Activated CD8-positive, alpha-beta memory T cell treated with anti-CD3 and anti-CD28 coated beads, Interleukin-2, amount 10 ng/mL, durations not matched to agents 7 days and 5 days (primary cell): ENCODE results near the gene MAPK7. TPM values are rescaled to one million over a fixed set of nuclear protein-coding genes. Genes with fewer than 3 reads are reported as not detected.
A peak's percentile ranks its signal among the peaks of the same experiment; 100 is the strongest.
"Not testable (repeated sequence)": the region's sequence is repeated elsewhere in the genome, so short reads cannot be mapped to it uniquely, and the experiment has no call there.

ENCODE experiments used
- ATAC-seq: fragments of 150-1000 bp; cut with Tn5 transposase; one replicate; pipeline ENCODE4 v1.10.0; 2021; ENCODE audit warnings: moderate library complexity
- CTCF ChIA-PET: fragments of 350-600 bp; sonication (Branson Sonifier 250); formaldehyde crosslinking; loops from one replicate; lab custom pipeline; 2021; ENCODE audit warnings: antibody characterized with exemption; lab: Charles Lee
- DNase-seq: peaks from one replicate; pipeline ENCODE4 v3.0.0-alpha.2; 2020
- H3K27ac Mint-ChIP-seq: one replicate; pipeline ENCODE4 v1.8.0; 2021; ENCODE audit warnings: mild to moderate bottlenecking, mixed read lengths
- H3K27me3 Mint-ChIP-seq: one replicate; pipeline ENCODE4 v1.8.0; 2021; ENCODE audit warnings: mixed read lengths
- H3K36me3 Mint-ChIP-seq: one replicate; pipeline ENCODE4 v1.8.0; 2021; ENCODE audit warnings: mild to moderate bottlenecking, mixed read lengths
- H3K4me1 Mint-ChIP-seq: one replicate; pipeline ENCODE4 v1.8.0; 2021; ENCODE audit warnings: mixed read lengths
- H3K4me3 Mint-ChIP-seq: one replicate; pipeline ENCODE4 v1.8.0; 2021; ENCODE audit warnings: mild to moderate bottlenecking, moderate library complexity, mixed read lengths
- H3K9me3 Mint-ChIP-seq: one replicate; pipeline ENCODE4 v1.8.0; 2022; ENCODE audit warnings: low read depth, mixed read lengths
- total RNA-seq, 2 experiments: library from RNA; stranded (reverse); gene quantifications; one replicate each; pipeline ENCODE4 v1.2.3, GENCODE V29; 2021

Gene MAPK7
- total RNA-seq, 2 experiments from 2014 or later = 16.9 to 27.8 TPM

DNA sequence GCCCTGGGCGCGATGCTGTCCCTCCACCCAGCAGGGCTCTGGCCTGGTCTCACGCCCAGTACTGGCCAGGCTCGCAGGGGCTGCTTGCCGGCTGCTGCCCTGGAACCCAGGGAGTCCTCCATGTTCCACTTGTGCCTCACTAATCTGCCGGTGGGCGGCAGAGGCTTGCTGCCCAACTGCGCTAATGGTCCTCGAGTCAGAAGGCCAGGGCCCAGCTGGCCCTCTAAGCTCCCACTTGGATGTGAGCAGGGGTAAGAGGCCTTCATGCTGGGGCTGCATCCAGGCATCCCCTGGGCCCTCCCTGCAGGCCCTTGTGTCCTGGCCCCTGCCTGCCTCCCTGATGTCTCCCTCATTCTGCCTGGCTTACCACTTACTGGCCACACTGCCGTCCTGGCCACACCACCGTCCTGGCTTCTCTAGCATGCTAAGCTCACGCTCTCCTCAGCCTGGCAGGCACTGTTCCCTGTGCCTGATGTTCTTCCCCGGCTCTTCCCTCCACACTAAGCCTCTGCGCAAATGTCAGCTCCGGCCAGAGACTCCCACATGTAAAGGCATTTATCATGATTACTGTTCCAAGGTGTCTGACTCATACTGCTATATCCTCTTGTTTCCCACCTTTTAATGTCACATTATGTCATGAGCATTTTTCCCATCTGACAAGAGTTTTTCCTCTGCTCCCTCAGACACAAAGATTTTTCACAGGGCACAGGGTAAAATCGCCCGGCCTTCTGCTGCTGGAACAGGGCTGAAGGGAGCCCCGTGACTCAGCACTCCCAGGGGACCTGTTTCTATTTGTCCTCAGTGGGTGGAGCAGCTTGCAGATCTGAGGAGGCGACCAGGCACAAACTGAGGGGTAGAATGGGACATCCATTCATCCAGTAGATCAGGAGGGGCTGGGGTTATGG, 31.7 kb upstream of the MAPK7 start:
- ATAC-seq (no peak), DNase-seq (no peak)
- Mint-ChIP-seq H3K4me3 (no peak overlapping the region), H3K4me1 (no peaks in the 10 kb centered on the region), H3K9me3 (no peaks in the 10 kb centered on the region), H3K27me3 (peaks cover 9% of the 10 kb centered on the region), H3K27ac (no peak overlapping the region), H3K36me3 (no peaks in the 10 kb centered on the region)
- CTCF ChIA-PET = no interaction called here

DNA sequence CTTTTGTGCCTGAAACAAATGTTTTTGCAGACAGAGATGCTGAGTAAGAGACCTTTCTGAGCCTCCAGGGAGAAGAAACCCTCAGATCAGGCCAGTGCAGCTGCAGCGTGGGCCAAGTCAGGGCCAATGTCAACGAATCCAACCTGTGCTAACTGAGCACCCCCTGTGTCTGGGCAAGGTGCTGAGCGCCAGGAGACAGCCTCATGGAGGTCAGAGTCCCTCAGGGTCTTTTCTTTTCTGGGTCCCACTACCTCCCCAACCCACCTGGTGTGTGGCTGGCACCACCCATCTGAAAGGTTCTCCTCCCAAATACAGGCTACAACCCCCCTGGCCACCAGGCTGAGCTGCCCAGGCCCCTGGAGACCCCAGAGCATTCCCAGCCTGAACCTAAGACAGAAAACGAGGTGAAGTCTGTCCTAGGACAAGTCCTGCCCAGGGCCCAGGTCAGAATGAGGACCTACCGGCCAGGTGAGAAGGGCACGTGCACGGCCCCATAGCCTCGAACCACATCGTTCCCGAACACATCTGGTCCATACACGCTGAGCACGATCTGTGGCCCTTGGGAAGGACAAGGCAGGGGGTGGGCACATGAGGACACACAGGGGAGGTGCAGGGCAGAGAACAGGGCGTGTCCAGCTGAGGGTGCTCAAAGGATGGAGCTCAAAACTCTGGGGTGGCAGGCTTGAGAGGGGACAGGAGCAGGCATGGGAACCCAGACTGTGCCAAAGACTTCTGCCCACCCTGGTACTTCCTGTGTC, 30.8 kb upstream of the MAPK7 start:
- no peak for ATAC-seq
- H3K9me3 Mint-ChIP-seq = no peaks in the 10 kb centered on the region

DNA sequence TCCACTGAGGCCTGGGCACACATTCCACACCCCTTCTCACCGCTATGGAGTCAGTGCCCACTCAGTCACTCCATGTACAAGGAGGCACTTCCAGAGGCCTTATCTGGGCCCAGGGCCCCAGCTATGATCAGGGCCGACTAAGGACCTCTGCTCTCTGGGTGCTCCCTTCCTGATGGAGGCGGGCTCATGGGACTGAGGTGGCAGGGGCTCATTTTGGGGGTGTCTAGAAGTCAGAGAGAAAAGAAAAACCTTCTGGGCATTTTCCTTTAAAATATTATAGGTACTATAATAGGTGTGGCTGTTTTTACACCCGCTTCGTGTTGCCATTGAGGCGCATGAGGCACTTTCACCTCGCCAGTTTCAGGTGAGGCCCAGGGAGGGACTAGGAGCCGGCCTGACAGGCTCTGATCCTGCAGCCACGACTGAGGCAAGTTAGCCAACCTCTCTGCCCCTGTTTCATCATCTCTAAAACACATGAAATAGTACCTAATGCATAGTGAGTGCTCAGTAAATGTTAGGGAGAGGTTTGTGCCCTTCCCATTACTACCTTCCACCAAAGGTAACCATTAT, 30.1 kb upstream of the MAPK7 start:
- no peaks in the 10 kb centered on the region for H3K9me3 Mint-ChIP-seq
- no peak overlapping the region for H3K4me3 Mint-ChIP-seq
- no peaks in the 10 kb centered on the region for H3K4me1 Mint-ChIP-seq
- ATAC-seq = no peak
- H3K27ac Mint-ChIP-seq = no peak overlapping the region
- no peaks in the 10 kb centered on the region for H3K36me3 Mint-ChIP-seq
- no peak for DNase-seq
- CTCF ChIA-PET = no interaction called here
- H3K27me3 Mint-ChIP-seq = peaks cover 11% of the 10 kb centered on the region

More for the DNA sequence above, 30.8 kb upstream of the MAPK7 start:
- H3K36me3 Mint-ChIP-seq = no peaks in the 10 kb centered on the region
- no peak for DNase-seq
- no peak overlapping the region for H3K27ac Mint-ChIP-seq
- H3K4me3 Mint-ChIP-seq = no peak overlapping the region
- H3K4me1 Mint-ChIP-seq = no peaks in the 10 kb centered on the region
- H3K27me3 Mint-ChIP-seq = peaks cover 11% of the 10 kb centered on the region
- CTCF ChIA-PET = no interaction called here

DNA sequence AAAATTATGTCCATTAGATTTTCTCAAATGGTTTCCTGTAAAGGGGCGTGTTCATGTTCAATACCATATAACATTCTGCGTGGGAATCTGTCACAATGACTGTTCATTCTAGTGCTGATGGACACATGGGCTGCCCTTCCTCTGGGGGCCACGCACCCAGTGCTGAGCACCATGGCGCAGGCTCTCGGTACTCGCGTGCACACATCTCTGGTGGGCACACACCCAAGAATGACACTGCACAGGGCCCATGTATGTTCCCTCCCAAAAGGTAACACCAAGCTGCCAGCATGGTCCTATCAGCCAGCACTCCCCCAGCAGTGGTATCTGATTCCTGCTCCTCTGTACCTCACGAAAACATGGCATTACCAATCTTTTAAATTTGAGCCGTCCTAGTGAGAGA, 29.5 kb upstream of the MAPK7 start:
- Mint-ChIP-seq H3K36me3 (no peaks in the 10 kb centered on the region), H3K9me3 (no peaks in the 10 kb centered on the region), H3K27ac (no peak overlapping the region), H3K4me1 (no peaks in the 10 kb centered on the region), H3K27me3 (peaks cover 11% of the 10 kb centered on the region), H3K4me3 (no peak overlapping the region)
- ATAC-seq (no peak), DNase-seq (no peak)
- CTCF ChIA-PET = no interaction called here

DNA sequence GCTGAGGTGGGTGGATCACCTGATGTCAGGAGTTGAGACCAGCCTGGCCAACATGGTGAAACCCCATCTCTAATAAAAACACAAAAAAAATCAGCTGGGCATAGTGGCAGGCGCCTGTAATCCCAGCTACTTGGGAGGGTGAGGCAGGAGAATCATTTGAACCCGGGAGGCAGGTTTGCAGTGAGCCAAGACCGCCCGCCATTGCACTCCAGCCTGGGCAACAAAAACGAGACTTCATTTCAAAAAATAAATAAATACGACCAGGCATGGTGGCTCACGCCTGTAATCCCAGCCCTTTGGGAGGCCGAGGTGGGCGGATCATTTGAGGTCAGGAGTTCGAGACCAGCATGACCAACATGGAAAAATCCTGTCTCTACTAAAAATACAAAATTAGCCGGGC, 24.9 kb upstream of the MAPK7 start:
- not testable (repeated sequence) for H3K4me3 Mint-ChIP-seq, DNase-seq, H3K36me3 Mint-ChIP-seq, H3K27ac Mint-ChIP-seq, H3K9me3 Mint-ChIP-seq, ATAC-seq, H3K4me1 Mint-ChIP-seq
- H3K27me3 Mint-ChIP-seq = peaks cover 17% of the 10 kb centered on the region
- CTCF ChIA-PET = interaction anchor here (1.3 to 1.4 kb wide), 2 partner anchors 9 to 94 kb away, joined by 3 read pairs; no protein-coding TSS in a partner anchor

DNA sequence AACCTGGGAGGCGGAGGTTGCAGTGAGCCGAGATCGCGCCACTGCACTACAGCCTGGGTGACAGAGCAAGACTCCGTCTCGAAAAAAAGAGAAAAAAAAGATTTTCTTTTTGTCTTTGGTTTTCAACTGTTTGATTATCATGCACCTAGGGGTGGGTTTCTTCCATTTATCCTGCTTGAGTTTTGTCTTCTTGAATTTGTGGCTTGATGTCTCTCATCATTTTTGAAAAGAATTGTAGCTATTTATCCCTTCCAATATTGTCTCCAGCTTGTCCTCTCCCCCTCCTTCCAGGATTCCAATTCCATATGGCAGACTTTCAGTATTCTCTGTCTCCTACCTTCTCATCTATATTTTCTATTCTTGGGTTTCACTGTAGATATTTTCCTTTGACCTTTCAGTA, 23.6 kb upstream of the MAPK7 start:
- no peak for DNase-seq
- no peaks in the 10 kb centered on the region for H3K4me1 Mint-ChIP-seq
- ATAC-seq = no peak
- CTCF ChIA-PET = interaction anchor here (1.3 to 1.5 kb wide), 3 partner anchors 8 to 92 kb away, joined by 3 to 6 read pairs (median 3); partner anchors contain the start of gene B9D1
- H3K9me3 Mint-ChIP-seq = no peaks in the 10 kb centered on the region
- peaks cover 17% of the 10 kb centered on the region for H3K27me3 Mint-ChIP-seq
- no peaks in the 10 kb centered on the region for H3K36me3 Mint-ChIP-seq
- no peak overlapping the region for H3K27ac Mint-ChIP-seq
- no peak overlapping the region for H3K4me3 Mint-ChIP-seq

DNA sequence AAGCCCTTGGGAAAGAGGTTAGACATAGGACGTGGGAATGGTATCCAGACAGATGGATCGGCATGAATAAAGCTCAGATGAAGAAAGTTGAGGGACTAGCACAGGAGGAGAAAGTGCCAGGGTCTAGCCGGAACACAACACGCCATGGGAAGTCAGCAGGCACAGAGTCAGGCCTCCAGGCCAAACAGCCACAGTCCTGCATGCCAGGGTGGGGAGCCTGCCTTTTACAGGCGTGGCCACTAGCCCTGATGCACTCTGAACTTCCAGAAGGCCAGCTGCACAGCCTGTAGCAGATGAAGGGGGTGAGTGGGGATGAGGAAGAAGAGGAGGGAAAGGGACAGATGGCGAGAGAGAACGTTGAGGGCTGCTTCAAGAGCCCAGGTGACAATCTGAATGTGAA, 20.9 kb upstream of the MAPK7 start:
- no peak overlapping the region for H3K27ac Mint-ChIP-seq
- H3K4me1 Mint-ChIP-seq = peaks cover 5% of the 10 kb centered on the region
- DNase-seq (no peak), ATAC-seq (no peak)
- no peak overlapping the region for H3K4me3 Mint-ChIP-seq
- CTCF ChIA-PET = no interaction called here
- no peaks in the 10 kb centered on the region for H3K36me3 Mint-ChIP-seq
- peaks cover 6% of the 10 kb centered on the region for H3K27me3 Mint-ChIP-seq
- H3K9me3 Mint-ChIP-seq = no peaks in the 10 kb centered on the region

DNA sequence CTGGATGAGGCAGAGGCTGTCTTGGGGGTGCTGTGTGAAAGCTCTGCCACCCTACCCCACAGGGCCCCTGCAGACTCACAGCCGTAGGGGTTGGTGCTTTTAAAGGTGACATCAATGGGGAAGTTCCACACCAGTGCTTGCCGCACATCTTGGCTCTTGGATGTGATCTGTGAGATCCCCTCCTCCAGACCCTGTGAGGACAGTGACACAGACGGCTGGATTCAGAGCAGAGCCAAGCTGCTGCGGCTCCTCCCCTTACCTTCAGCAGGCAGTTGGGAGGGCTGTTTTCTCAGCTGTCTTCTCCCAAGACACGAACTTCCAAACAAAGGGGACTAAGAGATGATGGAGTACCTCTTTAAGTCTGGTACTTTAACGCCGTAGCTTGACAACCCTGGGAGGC, 20.5 kb upstream of the MAPK7 start:
- Mint-ChIP-seq H3K9me3 (no peaks in the 10 kb centered on the region), H3K36me3 (no peaks in the 10 kb centered on the region), H3K4me1 (peaks cover 5% of the 10 kb centered on the region), H3K27ac (no peak overlapping the region), H3K27me3 (peaks cover 6% of the 10 kb centered on the region), H3K4me3 (no peak overlapping the region)
- CTCF ChIA-PET = interaction anchor here (1.2 to 8.9 kb wide), 2 partner anchors 12 to 90 kb away, joined by 3 to 114 read pairs; no protein-coding TSS in a partner anchor
- ATAC-seq = no peak
- DNase-seq = no peak

DNA sequence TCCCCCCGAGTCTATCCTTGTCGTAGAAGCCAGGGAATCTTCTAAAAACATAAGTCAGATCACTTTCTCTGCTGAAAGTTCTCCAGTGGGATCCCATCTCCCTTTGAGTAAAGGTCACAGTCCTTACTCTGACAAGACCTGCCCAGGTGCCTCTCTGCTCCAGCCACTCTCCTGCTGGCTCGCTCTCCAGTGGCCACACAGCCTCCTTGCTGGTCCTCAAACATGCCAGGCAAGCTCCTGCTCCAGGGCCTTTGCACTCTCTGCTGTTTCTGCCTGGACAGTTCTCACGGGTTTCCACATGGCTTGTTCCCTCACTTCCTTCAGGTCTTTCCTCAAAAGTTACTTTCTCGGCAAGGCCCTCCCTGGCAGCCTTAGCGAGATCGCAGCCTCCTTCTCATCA, 19.1 kb upstream of the MAPK7 start:
- H3K4me3 Mint-ChIP-seq = no peak overlapping the region
- no peak overlapping the region for H3K27ac Mint-ChIP-seq
- H3K4me1 Mint-ChIP-seq = peaks cover 10% of the 10 kb centered on the region
- no peaks in the 10 kb centered on the region for H3K36me3 Mint-ChIP-seq
- CTCF ChIA-PET = interaction anchor here (8.9 kb wide), 1 partner anchor 88 kb away, joined by 114 read pairs; no protein-coding TSS in a partner anchor
- ATAC-seq = no peak
- DNase-seq = no peak
- H3K9me3 Mint-ChIP-seq = no peaks in the 10 kb centered on the region
- H3K27me3 Mint-ChIP-seq = peaks cover 7% of the 10 kb centered on the region

DNA sequence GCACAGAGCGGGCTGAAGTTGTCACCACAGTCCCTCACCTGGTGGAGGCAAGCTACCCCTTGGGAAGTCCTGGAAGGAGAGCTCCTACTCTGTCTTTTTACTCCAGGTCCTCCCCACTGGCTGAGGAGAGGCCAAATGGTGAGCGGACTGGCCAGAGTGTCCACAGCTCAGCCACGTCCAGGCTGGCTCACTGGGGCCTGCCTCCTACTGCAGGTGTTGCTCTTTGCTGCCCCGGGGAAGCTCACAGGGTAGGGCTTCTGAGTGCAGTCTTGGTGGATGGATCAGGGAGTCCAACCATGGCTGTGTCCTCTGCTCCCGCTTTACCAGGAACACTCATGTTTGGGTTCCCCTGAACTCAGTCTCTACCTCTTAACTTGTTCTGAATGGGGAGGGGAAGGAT, 18.4 kb upstream of the MAPK7 start:
- ATAC-seq = no peak
- no peak overlapping the region for H3K27ac Mint-ChIP-seq
- H3K36me3 Mint-ChIP-seq = no peaks in the 10 kb centered on the region
- peaks cover 10% of the 10 kb centered on the region for H3K4me1 Mint-ChIP-seq
- no peaks in the 10 kb centered on the region for H3K9me3 Mint-ChIP-seq
- DNase-seq = no peak
- CTCF ChIA-PET = interaction anchor here (8.9 kb wide), 1 partner anchor 88 kb away, joined by 114 read pairs; no protein-coding TSS in a partner anchor
- H3K27me3 Mint-ChIP-seq = peaks cover 8% of the 10 kb centered on the region
- H3K4me3 Mint-ChIP-seq = no peak overlapping the region

DNA sequence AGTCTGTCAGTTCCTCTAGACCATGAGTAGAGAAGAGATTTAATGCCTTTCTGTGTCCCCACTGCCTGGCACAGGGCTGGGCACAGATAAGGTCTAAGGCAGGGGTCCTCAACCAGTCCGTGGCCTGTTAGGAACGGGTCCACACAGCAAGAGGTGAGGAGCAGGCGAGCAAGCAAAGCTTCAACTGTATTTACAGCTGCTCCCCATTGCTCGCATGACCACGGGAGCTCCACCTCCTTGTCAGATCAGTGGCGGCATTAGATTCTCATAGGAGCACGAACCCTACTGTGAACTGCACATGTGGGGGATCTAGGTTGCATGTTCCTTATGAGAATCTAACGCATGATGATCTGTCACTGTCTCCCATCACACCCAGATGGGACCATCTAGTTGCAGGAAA, 17.5 kb upstream of the MAPK7 start:
- Mint-ChIP-seq H3K9me3 (no peaks in the 10 kb centered on the region), H3K36me3 (no peaks in the 10 kb centered on the region), H3K27ac (no peak overlapping the region), H3K4me3 (no peak overlapping the region), H3K27me3 (peaks cover 11% of the 10 kb centered on the region), H3K4me1 (peaks cover 10% of the 10 kb centered on the region)
- CTCF ChIA-PET = interaction anchor here (8.9 kb wide), 1 partner anchor 87 kb away, joined by 114 read pairs; no protein-coding TSS in a partner anchor
- DNase-seq = no peak
- ATAC-seq = no peak

DNA sequence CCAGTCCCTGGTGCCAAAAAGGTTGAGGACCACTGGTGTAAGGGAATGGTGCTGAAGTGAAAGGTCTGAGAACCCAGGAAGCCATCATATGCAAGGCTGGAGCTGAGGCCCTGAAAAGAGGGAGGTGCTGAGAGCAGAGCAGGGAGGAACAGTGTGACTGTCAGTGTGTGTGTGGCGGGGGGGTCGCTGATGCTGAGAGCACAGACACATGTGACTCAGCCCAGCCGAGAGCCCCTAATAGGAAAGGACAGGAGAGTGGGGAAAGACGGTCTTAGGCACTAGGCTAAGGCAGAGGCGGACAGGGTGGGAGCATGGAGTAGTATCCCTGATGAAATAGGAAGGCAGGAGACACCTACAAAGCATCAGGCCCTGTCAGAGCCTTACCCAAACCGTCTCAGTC, 17.0 kb upstream of the MAPK7 start:
- DNase-seq (no peak), ATAC-seq (no peak)
- H3K4me1 Mint-ChIP-seq = peaks cover 10% of the 10 kb centered on the region
- no peak overlapping the region for H3K4me3 Mint-ChIP-seq
- no peaks in the 10 kb centered on the region for H3K36me3 Mint-ChIP-seq
- H3K27me3 Mint-ChIP-seq = peaks cover 16% of the 10 kb centered on the region
- H3K9me3 Mint-ChIP-seq = no peaks in the 10 kb centered on the region
- no peak overlapping the region for H3K27ac Mint-ChIP-seq
- CTCF ChIA-PET = interaction anchor here (1.0 to 8.9 kb wide), 3 partner anchors 14 to 86 kb away, joined by 4 to 114 read pairs (median 46); partner anchors contain the start of gene MAPK7

DNA sequence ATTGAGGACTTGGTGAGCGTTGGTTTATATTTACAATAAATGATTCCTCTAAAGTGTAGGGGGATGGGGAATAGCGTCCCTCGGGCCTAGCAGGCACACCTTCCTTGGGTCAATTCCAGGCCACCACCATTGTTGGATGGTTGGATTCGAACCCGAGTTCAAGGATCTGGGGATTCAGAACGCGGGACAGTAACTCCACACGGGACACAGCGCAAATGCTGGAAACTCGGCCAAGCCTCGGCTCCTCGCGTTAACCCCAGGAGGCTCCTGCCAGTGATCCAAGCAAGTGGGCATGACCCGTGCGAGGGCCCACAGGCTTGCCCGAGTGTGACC, 16.4 kb upstream of the MAPK7 start:
- no peak overlapping the region for H3K27ac Mint-ChIP-seq
- CTCF ChIA-PET = interaction anchor here (1.0 to 8.9 kb wide), 12 partner anchors 13 to 401 kb away, joined by 4 to 114 read pairs (median 6); partner anchors contain the start of genes ALDH3A2 and MAPK7
- peaks cover 16% of the 10 kb centered on the region for H3K27me3 Mint-ChIP-seq
- no peaks in the 10 kb centered on the region for H3K9me3 Mint-ChIP-seq
- H3K4me3 Mint-ChIP-seq = peak overlapping the region; percentile 36
- DNase-seq = no peak
- H3K4me1 Mint-ChIP-seq = peaks cover 10% of the 10 kb centered on the region
- no peaks in the 10 kb centered on the region for H3K36me3 Mint-ChIP-seq
- no peak for ATAC-seq
